Natural killer cell treated with Interleukin-12 subunit alpha and Interleukin-12 subunit beta and Interleukin-15 and Interleukin-18, amount 100 ng/mL, for 72 hours (primary cell): ENCODE data around the gene RASAL1. TPM values are rescaled to one million over a fixed set of nuclear protein-coding genes. Genes with fewer than 3 reads are reported as not detected.

ENCODE experiments used
- total RNA-seq, 2 donors: library from RNA; stranded (reverse); gene quantifications; one replicate each; pipeline ENCODE4 v1.2.3, GENCODE V29; 2022

The RASAL1 gene
- total RNA-seq, 2 donors from 2014 or later, result not detected

Other genes starting within 250 kb of the RASAL1 start
- gene OAS1, start 228.8 kb downstream of the RASAL1 start, total RNA-seq, result 1 to 10 TPM; 2.8 to 4.7 TPM
- 10 to 100 TPM; 20.1 to 22.5 TPM for gene OAS3, start 197.3 kb downstream of the RASAL1 start, total RNA-seq
- 10 to 100 TPM; 59.2 to 69.7 TPM for gene OAS2, start 157.2 kb downstream of the RASAL1 start, total RNA-seq
- 1 to 10 TPM in 1 of 2 donors, not detected in 1; 1.2 TPM for gene DTX1, start 79.0 kb downstream of the RASAL1 start, total RNA-seq
- under 1 TPM in 1 of 2 donors, not detected in 1; 0.28 TPM for gene CFAP73, start 14.0 kb upstream of the RASAL1 start, total RNA-seq
- gene DDX54, start 49.7 kb upstream of the RASAL1 start, total RNA-seq, result 100 to 1,000 TPM in 1 of 2 donors, 10 to 100 TPM in 1; 85.8 to 143 TPM
- gene RITA1, start 50.0 kb upstream of the RASAL1 start, total RNA-seq, result 10 to 100 TPM; 19.6 to 27.3 TPM
- 10 to 100 TPM; 14.1 to 43.6 TPM for gene TPCN1, start 85.7 kb upstream of the RASAL1 start, total RNA-seq
- gene SLC8B1, start 199.3 kb upstream of the RASAL1 start, total RNA-seq, result 10 to 100 TPM; 19.9 to 28.3 TPM
- 10 to 100 TPM; 23.2 to 26.8 TPM for gene PLBD2, start 222.8 kb upstream of the RASAL1 start, total RNA-seq